K562 (cell line): Measurements from ENCODE around the gene ANKLE1. TPM values are rescaled to one million over a fixed set of nuclear protein-coding genes. Genes with fewer than 3 reads are reported as not detected.

ENCODE experiments used
- ATAC-seq: fragments of 200-7000 bp; cut with Tn5 transposase; 3 replicates; pipeline ENCODE4 v1.9.1; 2020; ENCODE audit warnings: moderate library complexity
- BruUV-seq: library from RNA; stranded (reverse); fragments of 400-500 nt; replicated peaks from 2 replicates; lab custom pipeline; 2021; lab: Mats Ljungman, UMichigan
- CTCF ChIA-PET: fragments of 300-600 bp; formaldehyde crosslinking; extraction: SDS; loops from one replicate; lab custom pipeline; 2021; ENCODE audit warnings: low intra/inter-chr PET ratio; lab: Yijun Ruan, JAX
- POLR2A ChIA-PET: fragments of 300-600, 350-650 bp; sonication (Branson Sonifier 250); formaldehyde crosslinking; extraction: SDS; loops from one replicate; lab custom pipeline; 2021; ENCODE audit warnings: antibody characterized with exemption, inconsistent platforms; lab: Yijun Ruan, JAX
- DNase-seq, 4 experiments: peaks; one replicate each; pipeline versions ENCODE4 v3.0.0 to v3.0.0-alpha.2; 2011 to 2018; ENCODE audit warnings: low spot score in 3 of 4, mixed read lengths in 3 of 4; ENCODE audit errors: extremely low read depth in 1 of 4
- FAIRE-seq: peaks from 2 replicates; lab custom pipeline; 2011; peaks lifted over from hg19 to GRCh38; lab: Jason Lieb, UNC
- H2AFZ ChIP-seq: 2 replicates; pipeline ENCODE4 v1.6.0; 2011; ENCODE audit warnings: low read depth, low read length, control low read depth, inconsistent platforms
- H3K27ac ChIP-seq: fragments of 200-600 bp; 3 replicates; pipeline ENCODE4 v1.8.0; 2011; ENCODE audit warnings: low read depth, mild to moderate bottlenecking, control low read depth, inconsistent platforms, low read length, moderate library complexity, mixed read lengths; ENCODE audit errors: extremely low read depth
- H3K27me3 ChIP-seq, 2 experiments: fragments of 300-600 bp in 1 of 2; 2 replicates in 1 of 2; 3 replicates in 1 of 2; pipeline versions ENCODE4 v1.6.0 to v1.8.0; 2011; ENCODE audit warnings: inconsistent platforms in 2 of 2, low read length in 2 of 2, mild to moderate bottlenecking in 1 of 2, mixed read lengths in 1 of 2, moderate library complexity in 1 of 2; ENCODE audit not compliant: control insufficient read depth in 2 of 2, insufficient read depth in 2 of 2
- H3K36me3 ChIP-seq: fragments of 300-600 bp; 3 replicates; pipeline ENCODE4 v1.8.0; 2011; ENCODE audit warnings: mild to moderate bottlenecking, low read length, inconsistent platforms; ENCODE audit not compliant: control insufficient read depth, insufficient read depth
- H3K4me1 ChIP-seq, 2 experiments: fragments of 200-600 bp in 1 of 2; replicated peaks in 1 of 2; 2 replicates in 1 of 2; 3 replicates in 1 of 2; pipeline versions ENCODE4 v1.5.1 to v1.8.0; 2011; ENCODE audit warnings: inconsistent platforms in 2 of 2, low read length in 2 of 2, mild to moderate bottlenecking in 1 of 2, mixed read lengths in 1 of 2, moderate library complexity in 1 of 2; ENCODE audit not compliant: control insufficient read depth in 2 of 2, insufficient read depth in 2 of 2
- H3K4me2 ChIP-seq: 2 replicates; pipeline ENCODE4 v1.6.1; 2011; ENCODE audit warnings: low read length, control low read depth, inconsistent platforms, mixed read lengths; ENCODE audit not compliant: insufficient read depth
- H3K4me3 ChIP-seq: fragments of 200-600 bp; sonication (generic), shearing (Covaris generic); 2 replicates; pipeline ENCODE4 v1.5.1; 2016; ENCODE audit warnings: control low read depth, inconsistent platforms
- H3K79me2 ChIP-seq: fragments of 200-600 bp; 3 replicates; pipeline ENCODE4 v1.8.0; 2011; ENCODE audit warnings: low read length, inconsistent platforms; ENCODE audit not compliant: control insufficient read depth, insufficient read depth
- H3K9ac ChIP-seq, 2 experiments: 2 replicates each; pipeline versions ENCODE4 v1.6.0 to v1.6.1; 2011; ENCODE audit warnings: low read depth in 2 of 2, low read length in 2 of 2, control low read depth in 1 of 2, inconsistent platforms in 1 of 2, mild to moderate bottlenecking in 1 of 2, mixed read lengths in 1 of 2; ENCODE audit not compliant: insufficient read depth in 1 of 2
- H3K9me1 ChIP-seq: one replicate; pipeline ENCODE4 v1.6.0; 2011; ENCODE audit warnings: inconsistent platforms, mild to moderate bottlenecking, low read length, moderate library complexity; ENCODE audit not compliant: control insufficient read depth, insufficient read depth
- H3K9me3 ChIP-seq: replicated peaks from 2 replicates; pipeline ENCODE4 v1.5.1; 2011; ENCODE audit warnings: low read depth, low read length, inconsistent platforms; ENCODE audit not compliant: control insufficient read depth, insufficient read depth
- H4K20me1 ChIP-seq: replicated peaks from 2 replicates; pipeline ENCODE4 v1.6.1; 2011; ENCODE audit warnings: low read length, inconsistent platforms, mixed read lengths; ENCODE audit not compliant: control insufficient read depth, insufficient read depth
- CBX5 ChIP-seq: IDR thresholded peaks from 2 replicates; pipeline ENCODE4 v1.6.1; 2014; ENCODE audit warnings: low read depth, borderline replicate concordance
- CCAR2 ChIP-seq: fragments of 200-400 bp; formaldehyde crosslinking; IDR thresholded peaks from 2 replicates; pipeline ENCODE4 v1.6.1; 2017; ENCODE audit warnings: mild to moderate bottlenecking, low read depth, low read length
- EWSR1 ChIP-seq: fragments of 450-650 bp; IDR thresholded peaks from 2 replicates; pipeline ENCODE4 v1.6.1; 2018; ENCODE audit warnings: borderline replicate concordance, mild to moderate bottlenecking, low read depth, moderate library complexity; ENCODE audit not compliant: partially characterized antibody
- HDAC2 ChIP-seq: fragments of 450-650 bp; IDR thresholded peaks from 2 replicates; pipeline ENCODE4 v1.6.1; 2016; ENCODE audit warnings: mild to moderate bottlenecking
- HNRNPL ChIP-seq: fragments of 200-400 bp; formaldehyde crosslinking; IDR thresholded peaks from 2 replicates; pipeline ENCODE4 v1.6.1; 2017; ENCODE audit warnings: low read depth, mild to moderate bottlenecking, low read length
- MXI1 ChIP-seq: IDR thresholded peaks from 2 replicates; pipeline ENCODE4 v1.6.1; 2011; ENCODE audit warnings: low read depth, mild to moderate bottlenecking, improper control_type of control experiment, low read length
- NR3C1 ChIP-seq: sonication (generic); formaldehyde crosslinking; IDR thresholded peaks from 2 replicates; pipeline ENCODE4 v1.8.1; 2022; ENCODE audit warnings: missing genetic modification reagents
- POLR2G ChIP-seq: fragments of 200-400 bp; formaldehyde crosslinking; IDR thresholded peaks from 2 replicates; pipeline ENCODE4 v1.6.1; 2017; ENCODE audit warnings: low read depth, mild to moderate bottlenecking, antibody characterized with exemption, low read length, moderate library complexity
- PTRF ChIP-seq: fragments of 450-650 bp; IDR thresholded peaks from 2 replicates; pipeline ENCODE4 v1.6.1; 2016; ENCODE audit warnings: mild to moderate bottlenecking, missing genetic modification characterization, missing compliant biosample characterization
- RBFOX2 ChIP-seq: fragments of 200-400 bp; formaldehyde crosslinking; IDR thresholded peaks from 2 replicates; pipeline ENCODE4 v1.6.1; 2017; ENCODE audit warnings: low read depth, mild to moderate bottlenecking, low read length, moderate library complexity
- RBM17 ChIP-seq: fragments of 200-400 bp; formaldehyde crosslinking; IDR thresholded peaks from 2 replicates; pipeline ENCODE4 v1.6.1; 2017; ENCODE audit warnings: low read depth, mild to moderate bottlenecking, low read length, borderline replicate concordance
- SIX5 ChIP-seq, 2 experiments: IDR thresholded peaks; 2 replicates each; pipeline ENCODE4 v1.6.1; 2011; ENCODE audit warnings: low read length in 2 of 2, borderline replicate concordance in 1 of 2, low read depth in 1 of 2, mild to moderate bottlenecking in 1 of 2, moderate library complexity in 1 of 2; ENCODE audit not compliant: insufficient read depth in 1 of 2
- SP2 ChIP-seq: IDR thresholded peaks from 2 replicates; pipeline ENCODE4 v1.6.1; 2011; ENCODE audit warnings: mild to moderate bottlenecking, low read depth, low read length, moderate library complexity; ENCODE audit not compliant: poor library complexity, severe bottlenecking; ENCODE audit errors: extremely low read depth
- YBX1 ChIP-seq: fragments of 450-650 bp; IDR thresholded peaks from 2 replicates; pipeline ENCODE4 v1.7.1; 2016; ENCODE audit warnings: mild to moderate bottlenecking
- ZBTB33 ChIP-seq: sonication (generic); formaldehyde crosslinking; IDR thresholded peaks from 2 replicates; pipeline ENCODE4 v1.8.1; 2023; ENCODE audit warnings: mild to moderate bottlenecking, missing genetic modification reagents
- ZNF766 ChIP-seq: fragments of 200-800 bp; sonication (Bioruptor generic); conservative IDR thresholded peaks from 2 replicates; pipeline ENCODE4 v1.6.1; 2016; ENCODE audit warnings: missing genetic modification characterization, missing compliant biosample characterization
- WGBS: fragments of 100-300 bp; shearing (Covaris generic); methylation state at CpG from one replicate; pipeline ENCODE4 v1.1.6; 2016; ENCODE audit warnings: low coverage, mixed read lengths; ENCODE audit not compliant: insufficient coverage; ENCODE audit errors: missing lambda C conversion rate; 5-methylcytosine and 5-hydroxymethylcytosine counted together
- in situ Hi-C: fragments of 300-500 bp; cut with MboI; formaldehyde crosslinking; loops from 4 replicates; pipeline ENCODE4 v1.15.0; 2018; ENCODE audit warnings: inconsistent platforms, mixed read lengths
- intact Hi-C: fragments of 100-400 bp; cut with micrococcal nuclease; formaldehyde crosslinking; loops from 2 replicates; pipeline ENCODE4 v1.14.2; 2022
- polyA plus RNA-seq, 8 experiments: library from polyadenylated mRNA; depleted of rRNA in 4 of 8; stranded (reverse) in 5 of 8; unstranded in 3 of 8; fragments of >200 nt; fragmentation: Nextera tagmentation in 2 of 8; fragmentation: Illumina TruSeq in 1 of 8; extraction: Ambion mirVana in 2 of 8; extraction: Trizol in 1 of 8; gene quantifications; 2 replicates each; pipeline versions ENCODE4 v1.2.1 to v1.2.3, GENCODE V29; 2011 to 2014; ENCODE audit warnings: inconsistent platforms in 1 of 8, missing spikeins in 1 of 8
- total RNA-seq, 7 experiments: library from RNA; depleted of rRNA in 6 of 7; stranded (reverse); fragments of >200 nt in 6 of 7; fragmentation: Illumina TruSeq in 2 of 7; extraction: Trizol in 2 of 7; gene quantifications; 2 replicates each; pipeline versions ENCODE4 v1.2.1 to v1.2.3, GENCODE V29; 2011 to 2021; ENCODE audit warnings: low replicate concordance in 1 of 7

The ANKLE1 gene
- total and polyA plus RNA-seq, 9 of the 15 experiments (the other 6 are each of a cell fraction or from before 2014, with no cell fraction given), result 0.63 to 9.2 (median 2.9) TPM

- peaks cover 3% of the 10 kb centered on the region for H3K9me3 ChIP-seq
- ChIA-PET CTCF (interaction anchor here (0.6 kb wide), 1 partner anchor 79 kb away, joined by 3 read pairs; no protein-coding TSS in a partner anchor), POLR2A (interaction anchor here (0.6 kb wide), 1 partner anchor 67 kb away, joined by 4 read pairs; no protein-coding TSS in a partner anchor)
- no peak overlapping the region for H3K4me3 ChIP-seq
- ATAC-seq (no peak), DNase-seq (no peak), FAIRE-seq (no peak)
- H2AFZ ChIP-seq, result no peak overlapping the region
- intact Hi-C loops, result no loop called here
- H3K79me2 ChIP-seq, result peaks cover 10% of the 10 kb centered on the region
- H3K27me3 ChIP-seq, result no peaks in the 10 kb centered on the region
- peaks cover 25% of the 10 kb centered on the region for H3K36me3 ChIP-seq
- in situ Hi-C loops, result no loop called here
- no peak overlapping the region for H3K9ac ChIP-seq
- no TSS peak for BruUV-seq
- no peaks in the 10 kb centered on the region for H3K9me1 ChIP-seq
- H3K4me1 ChIP-seq, result peaks cover 17 to 42% of the 10 kb centered on the region in 2 experiments; a peak in 4 of 5 replicates
- H3K4me2 ChIP-seq, result no peak overlapping the region
- no peak overlapping the region for H3K27ac ChIP-seq
- 91% methylated on average over 33 of the region's 51 CpGs for whole genome bisulfite sequencing
- H4K20me1 ChIP-seq, result no peaks in the 10 kb centered on the region
- TF ChIP-seq EWSR1 (no peak), YBX1 (no peak), NR3C1 (CRISPR knock-in tag) (no peak), HDAC2 (no peak), SIX5 (IDR thresholded peaks at IDR 0.05; ENCODE audit: borderline replicate concordance in 1 of 2, insufficient read depth in 1 of 2, low read depth in 1 of 2, low read length in 2 of 2) (no peak), CCAR2 (no peak), HNRNPL (no peak), RBFOX2 (peak; percentile 14; the same call in 1 of the 2 replicates), ZBTB33 (0 out of 2 replicates have a peak, but pooled peaks have one; percentile 9), SP2 (no peak), PTRF (no peak), CBX5 (no peak), MXI1 (no peak), ZNF766 (no peak), RBM17 (no peak), POLR2G (0 out of 2 replicates have a peak, but pooled peaks have one; percentile 14)
These were observed 19.4 kb downstream of the ANKLE1 start for GRCh38 chr19:17300992-17301619.
